Stomach (tissue), 4 donors: ENCODE data around the gene MISP3.

Source experiments
- CTCF ChIP-seq, 7 experiments: fragments of 450-650 bp in 4 of 7; fragments of 200-600 bp in 3 of 7; sonication (generic) in 3 of 7; IDR thresholded peaks; one replicate each; pipeline ENCODE4 v1.5.1; 2016 to 2019; ENCODE audit warnings: antibody characterized with exemption in 7 of 7, control low read depth in 2 of 7, mild to moderate bottlenecking in 1 of 7
- POLR2A ChIP-seq, 4 donors: fragments of 450-650 bp; IDR thresholded peaks; one replicate each; pipeline ENCODE4 v1.6.1; 2016; ENCODE audit warnings: antibody characterized with exemption in 4 of 4, control low read depth in 2 of 4, mild to moderate bottlenecking in 1 of 4, moderate library complexity in 1 of 4

GRCh38 chr19:14061751-14062557 lies 10.6 kb upstream of the MISP3 start, which contains the start of gene PALM3:
- no peak for TF ChIP-seq CTCF (IDR thresholded peaks at IDR 0.05)
- TF ChIP-seq POLR2A (IDR thresholded peaks at IDR 0.05): peak in 1 of 4 donors; percentile 32
